GM23338 (cell line): ENCODE data around the gene NDST4. TPM values are rescaled to one million over a fixed set of nuclear protein-coding genes. Genes with fewer than 3 reads are reported as not detected.

ENCODE experiments used
- ATAC-seq: fragments of 200-7000 bp; cut with Tn5 transposase; 3 replicates; pipeline ENCODE4 v1.9.1; 2020
- DNase-seq: peaks from one replicate; pipeline ENCODE4 v3.0.0-alpha.2; 2015; ENCODE audit warnings: low spot score
- H2AFZ ChIP-seq: fragments of 200-600 bp; sonication (generic); 2 replicates; pipeline ENCODE4 v1.8.0; 2016; ENCODE audit warnings: antibody characterized with exemption, mild to moderate bottlenecking, moderate library complexity
- H3F3A ChIP-seq: fragments of 200-600 bp; sonication (generic); replicated peaks from 2 replicates; pipeline ENCODE4 v1.8.0; 2017; ENCODE audit warnings: antibody characterized with exemption, mixed run types, low read depth
- H3K27ac ChIP-seq: fragments of 200-600 bp; sonication (generic); 2 replicates; pipeline ENCODE4 v1.6.1; 2016; ENCODE audit warnings: low read depth
- H3K27me3 ChIP-seq: fragments of 200-600 bp; sonication (generic); 2 replicates; pipeline ENCODE4 v1.8.0; 2016; ENCODE audit warnings: mild to moderate bottlenecking, mixed run types, moderate library complexity; ENCODE audit not compliant: insufficient read depth
- H3K36me3 ChIP-seq: fragments of 200-600 bp; sonication (generic); 2 replicates; pipeline ENCODE4 v1.8.0; 2016; ENCODE audit warnings: mild to moderate bottlenecking; ENCODE audit not compliant: insufficient read depth
- H3K4me1 ChIP-seq: fragments of 200-600 bp; sonication (generic); 2 replicates; pipeline ENCODE4 v1.8.0; 2016; ENCODE audit warnings: mild to moderate bottlenecking, moderate library complexity; ENCODE audit not compliant: insufficient read depth
- H3K4me2 ChIP-seq: fragments of 200-600 bp; sonication (generic); 2 replicates; pipeline ENCODE4 v1.7.1; 2017; ENCODE audit warnings: mixed run types
- H3K4me3 ChIP-seq: fragments of 200-600 bp; sonication (generic); 2 replicates; pipeline ENCODE4 v1.6.1; 2016; ENCODE audit warnings: mixed run types
- H3K79me2 ChIP-seq: fragments of 200-600 bp; sonication (generic); replicated peaks from 2 replicates; pipeline ENCODE4 v1.8.0; 2017; ENCODE audit warnings: mild to moderate bottlenecking; ENCODE audit not compliant: insufficient read depth
- H3K9me2 ChIP-seq: fragments of 200-600 bp; sonication (generic); 2 replicates; pipeline ENCODE4 v1.8.0; 2017; ENCODE audit not compliant: insufficient read depth
- H4K20me1 ChIP-seq: fragments of 200-600 bp; sonication (generic); replicated peaks from 2 replicates; pipeline ENCODE4 v1.8.0; 2017; ENCODE audit warnings: mild to moderate bottlenecking; ENCODE audit not compliant: insufficient read depth
- H3K27ac Mint-ChIP-seq: 2 replicates; pipeline ENCODE4 v1.8.0; 2020; ENCODE audit warnings: inconsistent platforms, mild to moderate bottlenecking, moderate library complexity, mixed read lengths
- H3K27me3 Mint-ChIP-seq: 3 replicates; pipeline ENCODE4 v1.8.0; 2022; ENCODE audit warnings: low read depth, mild to moderate bottlenecking, moderate library complexity, mixed read lengths, inconsistent platforms; ENCODE audit not compliant: insufficient read depth, poor library complexity
- H3K36me3 Mint-ChIP-seq: 3 replicates; pipeline ENCODE4 v1.8.0; 2021; ENCODE audit warnings: low read depth, mild to moderate bottlenecking, inconsistent platforms, moderate library complexity, mixed read lengths
- H3K4me1 Mint-ChIP-seq: 3 replicates; pipeline ENCODE4 v1.8.0; 2020; ENCODE audit warnings: mild to moderate bottlenecking, inconsistent platforms, mixed read lengths
- H3K4me3 Mint-ChIP-seq: 3 replicates; pipeline ENCODE4 v1.8.0; 2021; ENCODE audit warnings: moderate library complexity, mild to moderate bottlenecking, inconsistent platforms, mixed read lengths
- H3K9me3 Mint-ChIP-seq: 3 replicates; pipeline ENCODE4 v1.8.0; 2020; ENCODE audit warnings: moderate library complexity, mild to moderate bottlenecking, inconsistent platforms, mixed read lengths
- NANOG ChIP-seq: IDR thresholded peaks from 2 replicates; pipeline ENCODE4 v1.6.1; 2016; ENCODE audit warnings: antibody characterized with exemption, borderline replicate concordance
- polyA plus RNA-seq: library from polyadenylated mRNA; unstranded; fragments of >200 nt; fragmentation: Nextera tagmentation; extraction: Ambion mirVana; gene quantifications from 2 replicates; pipeline ENCODE4 v1.2.1, GENCODE V29; 2016
- total RNA-seq: library from RNA; depleted of rRNA; stranded (reverse); fragments of >200 nt; shearing (Covaris generic); gene quantifications from 2 replicates; pipeline ENCODE4 v1.2.3, GENCODE V29; 2014
- TF ChIP-seq, protein P1 (sequence below), 2 experiments: fragments of 200-600 bp in 1 of 2; sonication (generic) in 1 of 2; conservative IDR thresholded peaks; 2 replicates each; pipeline versions ENCODE4 v1.5.1 to v1.6.1; 2016 to 2017; ENCODE audit warnings: antibody characterized with exemption in 2 of 2, low read depth in 2 of 2, mild to moderate bottlenecking in 2 of 2, moderate library complexity in 1 of 2
- TF ChIP-seq, protein P2 (sequence below): fragments of 250-450 bp; sonication (Bioruptor Pico); IDR thresholded peaks from 2 replicates; pipeline ENCODE4 v1.5.0; 2020; ENCODE audit warnings: mild to moderate bottlenecking, moderate library complexity

The NDST4 gene
- total and polyA plus RNA-seq, 2 experiments from 2014 or later = not detected

DNA sequence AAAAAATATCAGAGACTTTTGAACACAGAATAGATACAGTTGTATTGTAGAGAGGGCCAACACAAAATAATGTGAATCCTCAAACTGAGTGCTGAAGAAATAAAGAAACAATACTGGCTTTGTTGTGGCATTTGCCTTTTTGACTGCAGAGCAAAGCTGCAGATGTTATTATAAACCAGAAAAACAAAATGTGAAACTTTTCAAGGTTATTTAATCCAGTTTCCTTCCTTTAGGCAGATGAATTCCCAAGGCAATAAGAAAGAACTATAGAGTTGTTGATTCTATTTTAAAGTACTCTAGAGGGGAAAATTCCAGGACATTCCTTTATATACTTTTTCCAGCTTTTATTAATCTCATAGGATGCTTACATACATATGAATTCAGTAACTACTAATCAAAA, 186.8 kb downstream of the NDST4 start (continued):
- TF ChIP-seq, protein P1, sequence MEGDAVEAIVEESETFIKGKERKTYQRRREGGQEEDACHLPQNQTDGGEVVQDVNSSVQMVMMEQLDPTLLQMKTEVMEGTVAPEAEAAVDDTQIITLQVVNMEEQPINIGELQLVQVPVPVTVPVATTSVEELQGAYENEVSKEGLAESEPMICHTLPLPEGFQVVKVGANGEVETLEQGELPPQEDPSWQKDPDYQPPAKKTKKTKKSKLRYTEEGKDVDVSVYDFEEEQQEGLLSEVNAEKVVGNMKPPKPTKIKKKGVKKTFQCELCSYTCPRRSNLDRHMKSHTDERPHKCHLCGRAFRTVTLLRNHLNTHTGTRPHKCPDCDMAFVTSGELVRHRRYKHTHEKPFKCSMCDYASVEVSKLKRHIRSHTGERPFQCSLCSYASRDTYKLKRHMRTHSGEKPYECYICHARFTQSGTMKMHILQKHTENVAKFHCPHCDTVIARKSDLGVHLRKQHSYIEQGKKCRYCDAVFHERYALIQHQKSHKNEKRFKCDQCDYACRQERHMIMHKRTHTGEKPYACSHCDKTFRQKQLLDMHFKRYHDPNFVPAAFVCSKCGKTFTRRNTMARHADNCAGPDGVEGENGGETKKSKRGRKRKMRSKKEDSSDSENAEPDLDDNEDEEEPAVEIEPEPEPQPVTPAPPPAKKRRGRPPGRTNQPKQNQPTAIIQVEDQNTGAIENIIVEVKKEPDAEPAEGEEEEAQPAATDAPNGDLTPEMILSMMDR (conservative IDR thresholded peaks at IDR 0.05; ENCODE audit: low read depth in 2 of 2) = no peak

DNA sequence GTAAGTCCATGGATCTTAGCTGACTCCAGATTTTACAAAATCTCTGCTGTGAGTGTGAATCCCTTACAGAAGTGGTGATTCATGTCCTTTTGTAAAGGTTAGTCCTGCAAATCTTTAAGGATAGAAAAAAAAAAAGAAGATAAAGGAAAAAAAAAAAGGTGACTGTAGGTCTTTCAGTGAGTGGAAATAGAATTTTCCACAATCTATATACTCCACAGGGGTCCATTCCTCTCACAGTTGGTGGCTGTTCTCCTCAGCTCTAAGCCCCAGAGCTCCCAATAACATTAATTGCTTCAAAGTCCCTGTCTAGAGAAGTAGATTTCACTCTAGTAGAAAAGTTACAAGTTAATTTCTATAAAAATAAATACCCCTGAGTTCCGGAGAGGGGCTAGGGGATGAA, 189.1 kb downstream of the NDST4 start:
- peak overlapping the region; percentile 25 for H3K4me2 ChIP-seq
- 0 out of 2 replicates have a peak overlapping the region, but pooled peaks have one; percentile 18 for H3K4me3 ChIP-seq
- peak overlapping the region; percentile 7 for H3K27ac ChIP-seq
- H3K36me3 Mint-ChIP-seq = no peaks in the 10 kb centered on the region
- no peak overlapping the region for H2AFZ ChIP-seq
- H3K27me3 ChIP-seq = no peaks in the 10 kb centered on the region
- ATAC-seq (peak; percentile 87), DNase-seq (peak; percentile 81)
- 0 out of 2 replicates have a peak, but pooled peaks have one; percentile 12 for TF ChIP-seq NANOG
- TF ChIP-seq, protein P2, sequence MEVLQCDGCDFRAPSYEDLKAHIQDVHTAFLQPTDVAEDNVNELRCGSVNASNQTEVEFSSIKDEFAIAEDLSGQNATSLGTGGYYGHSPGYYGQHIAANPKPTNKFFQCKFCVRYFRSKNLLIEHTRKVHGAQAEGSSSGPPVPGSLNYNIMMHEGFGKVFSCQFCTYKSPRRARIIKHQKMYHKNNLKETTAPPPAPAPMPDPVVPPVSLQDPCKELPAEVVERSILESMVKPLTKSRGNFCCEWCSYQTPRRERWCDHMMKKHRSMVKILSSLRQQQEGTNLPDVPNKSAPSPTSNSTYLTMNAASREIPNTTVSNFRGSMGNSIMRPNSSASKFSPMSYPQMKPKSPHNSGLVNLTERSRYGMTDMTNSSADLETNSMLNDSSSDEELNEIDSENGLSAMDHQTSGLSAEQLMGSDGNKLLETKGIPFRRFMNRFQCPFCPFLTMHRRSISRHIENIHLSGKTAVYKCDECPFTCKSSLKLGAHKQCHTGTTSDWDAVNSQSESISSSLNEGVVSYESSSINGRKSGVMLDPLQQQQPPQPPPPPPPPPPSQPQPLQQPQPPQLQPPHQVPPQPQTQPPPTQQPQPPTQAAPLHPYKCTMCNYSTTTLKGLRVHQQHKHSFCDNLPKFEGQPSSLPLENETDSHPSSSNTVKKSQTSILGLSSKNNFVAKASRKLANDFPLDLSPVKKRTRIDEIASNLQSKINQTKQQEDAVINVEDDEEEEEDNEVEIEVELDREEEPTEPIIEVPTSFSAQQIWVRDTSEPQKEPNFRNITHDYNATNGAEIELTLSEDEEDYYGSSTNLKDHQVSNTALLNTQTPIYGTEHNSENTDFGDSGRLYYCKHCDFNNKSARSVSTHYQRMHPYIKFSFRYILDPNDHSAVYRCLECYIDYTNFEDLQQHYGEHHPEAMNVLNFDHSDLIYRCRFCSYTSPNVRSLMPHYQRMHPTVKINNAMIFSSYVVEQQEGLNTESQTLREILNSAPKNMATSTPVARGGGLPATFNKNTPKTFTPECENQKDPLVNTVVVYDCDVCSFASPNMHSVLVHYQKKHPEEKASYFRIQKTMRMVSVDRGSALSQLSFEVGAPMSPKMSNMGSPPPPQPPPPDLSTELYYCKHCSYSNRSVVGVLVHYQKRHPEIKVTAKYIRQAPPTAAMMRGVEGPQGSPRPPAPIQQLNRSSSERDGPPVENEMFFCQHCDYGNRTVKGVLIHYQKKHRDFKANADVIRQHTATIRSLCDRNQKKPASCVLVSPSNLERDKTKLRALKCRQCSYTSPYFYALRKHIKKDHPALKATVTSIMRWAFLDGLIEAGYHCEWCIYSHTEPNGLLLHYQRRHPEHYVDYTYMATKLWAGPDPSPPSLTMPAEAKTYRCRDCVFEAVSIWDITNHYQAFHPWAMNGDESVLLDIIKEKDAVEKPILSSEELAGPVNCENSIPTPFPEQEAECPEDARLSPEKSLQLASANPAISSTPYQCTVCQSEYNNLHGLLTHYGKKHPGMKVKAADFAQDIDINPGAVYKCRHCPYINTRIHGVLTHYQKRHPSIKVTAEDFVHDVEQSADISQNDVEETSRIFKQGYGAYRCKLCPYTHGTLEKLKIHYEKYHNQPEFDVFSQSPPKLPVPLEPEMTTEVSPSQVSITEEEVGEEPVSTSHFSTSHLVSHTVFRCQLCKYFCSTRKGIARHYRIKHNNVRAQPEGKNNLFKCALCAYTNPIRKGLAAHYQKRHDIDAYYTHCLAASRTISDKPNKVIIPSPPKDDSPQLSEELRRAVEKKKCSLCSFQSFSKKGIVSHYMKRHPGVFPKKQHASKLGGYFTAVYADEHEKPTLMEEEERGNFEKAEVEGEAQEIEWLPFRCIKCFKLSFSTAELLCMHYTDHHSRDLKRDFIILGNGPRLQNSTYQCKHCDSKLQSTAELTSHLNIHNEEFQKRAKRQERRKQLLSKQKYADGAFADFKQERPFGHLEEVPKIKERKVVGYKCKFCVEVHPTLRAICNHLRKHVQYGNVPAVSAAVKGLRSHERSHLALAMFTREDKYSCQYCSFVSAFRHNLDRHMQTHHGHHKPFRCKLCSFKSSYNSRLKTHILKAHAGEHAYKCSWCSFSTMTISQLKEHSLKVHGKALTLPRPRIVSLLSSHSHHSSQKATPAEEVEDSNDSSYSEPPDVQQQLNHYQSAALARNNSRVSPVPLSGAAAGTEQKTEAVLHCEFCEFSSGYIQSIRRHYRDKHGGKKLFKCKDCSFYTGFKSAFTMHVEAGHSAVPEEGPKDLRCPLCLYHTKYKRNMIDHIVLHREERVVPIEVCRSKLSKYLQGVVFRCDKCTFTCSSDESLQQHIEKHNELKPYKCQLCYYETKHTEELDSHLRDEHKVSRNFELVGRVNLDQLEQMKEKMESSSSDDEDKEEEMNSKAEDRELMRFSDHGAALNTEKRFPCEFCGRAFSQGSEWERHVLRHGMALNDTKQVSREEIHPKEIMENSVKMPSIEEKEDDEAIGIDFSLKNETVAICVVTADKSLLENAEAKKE (CRISPR knock-in tag) = no peak
- no peaks in the 10 kb centered on the region for H4K20me1 ChIP-seq
- H3K9me3 Mint-ChIP-seq = no peaks in the 10 kb centered on the region
- H3K9me2 ChIP-seq = no peaks in the 10 kb centered on the region
- peaks cover 2% of the 10 kb centered on the region for H3K27me3 Mint-ChIP-seq
- no peaks in the 10 kb centered on the region for H3K79me2 ChIP-seq
- H3K4me1 Mint-ChIP-seq = peaks cover 43% of the 10 kb centered on the region
- no peaks in the 10 kb centered on the region for H3F3A ChIP-seq
- H3K4me3 Mint-ChIP-seq = peak overlapping the region; percentile 38
- peaks cover 34% of the 10 kb centered on the region for H3K4me1 ChIP-seq
- H3K27ac Mint-ChIP-seq = peak overlapping the region; percentile 89
- no peaks in the 10 kb centered on the region for H3K36me3 ChIP-seq
